ENCODE results near the gene IZUMO1R. TPM values are rescaled to one million over a fixed set of nuclear protein-coding genes. Genes with fewer than 3 reads are reported as not detected.

Gene IZUMO1R
- total RNA-seq, 1 experiment from 2014 or later: not detected

GRCh38 chr11:94315664-94316063 lies 11.3 kb downstream of the IZUMO1R start:
- no peak overlapping the region for H3K4me3 ChIP-seq
- H2AFZ ChIP-seq: no peak overlapping the region
- H3K9me2 ChIP-seq (ENCODE audit: insufficient read depth): no peaks in the 10 kb centered on the region
- no peaks in the 10 kb centered on the region for H3F3A ChIP-seq (ENCODE audit: insufficient read depth, low read depth)
- H3K4me2 ChIP-seq: no peak overlapping the region
- ChIA-PET CTCF (no interaction called here), POLR2A (ENCODE audit: unreplicated experiment) (no interaction called here)
- no TSS peak for BruUV-seq (replicated peaks)
- no peaks in the 10 kb centered on the region; the same call in 1 of the 2 replicates for H3K9me3 ChIP-seq (ENCODE audit: insufficient read depth, low read depth)
- no peak for DNase-seq
- H3K27ac ChIP-seq: no peak overlapping the region
- intact Hi-C loops (cut with micrococcal nuclease; ENCODE audit: unreplicated experiment): no loop called here
- peaks cover 26% of the 10 kb centered on the region for H3K27me3 ChIP-seq (ENCODE audit: insufficient read depth, low read depth)
- TF ChIP-seq EZH2 (IDR thresholded peaks at IDR 0.05; ENCODE audit: low read depth) (no peak), CTCF (conservative IDR thresholded peaks at IDR 0.05) (no peak)
- H3K36me3 ChIP-seq (ENCODE audit: low read depth): no peaks in the 10 kb centered on the region
- no peaks in the 10 kb centered on the region for H3K79me2 ChIP-seq (ENCODE audit: low read depth)
- no peaks in the 10 kb centered on the region for H3K4me1 ChIP-seq (replicated peaks; ENCODE audit: insufficient read depth)
- H4K20me1 ChIP-seq (ENCODE audit: insufficient read depth): no peaks in the 10 kb centered on the region

GRCh38 chr11:94322501-94322900 lies 18.1 kb downstream of the IZUMO1R start:
- H3K4me3 ChIP-seq: no peak overlapping the region
- no peaks in the 10 kb centered on the region for H3K9me3 ChIP-seq (ENCODE audit: insufficient read depth, low read depth)
- no TSS peak for BruUV-seq (replicated peaks)
- H3F3A ChIP-seq (ENCODE audit: insufficient read depth, low read depth): no peaks in the 10 kb centered on the region
- H3K36me3 ChIP-seq (ENCODE audit: low read depth): no peaks in the 10 kb centered on the region
- H3K27ac ChIP-seq: no peak overlapping the region
- no peaks in the 10 kb centered on the region for H3K4me1 ChIP-seq (replicated peaks; ENCODE audit: insufficient read depth)
- H3K79me2 ChIP-seq (ENCODE audit: low read depth): no peaks in the 10 kb centered on the region
- peak in 1 of 2 experiments; percentile 29 for DNase-seq
- intact Hi-C loops (cut with micrococcal nuclease; ENCODE audit: unreplicated experiment): loop anchor here (10.0 kb wide), 1 partner anchor 172 kb away; the partner anchor contains the start of genes ANKRD49 and MRE11
- H3K9me2 ChIP-seq (ENCODE audit: insufficient read depth): no peaks in the 10 kb centered on the region
- CTCF ChIA-PET: no interaction called here
- no peak overlapping the region for H2AFZ ChIP-seq
- H3K27me3 ChIP-seq (ENCODE audit: insufficient read depth, low read depth): no peaks in the 10 kb centered on the region
- TF ChIP-seq EZH2 (IDR thresholded peaks at IDR 0.05; ENCODE audit: low read depth): no peak
- no peak overlapping the region for H3K4me2 ChIP-seq
- no peaks in the 10 kb centered on the region for H4K20me1 ChIP-seq (ENCODE audit: insufficient read depth)
- POLR2A ChIA-PET (ENCODE audit: unreplicated experiment): no interaction called here

- H4K20me1 ChIP-seq (ENCODE audit: insufficient read depth): no peaks in the 10 kb centered on the region
- POLR2A ChIA-PET (ENCODE audit: unreplicated experiment): no interaction called here
- TF ChIP-seq CTCF (conservative IDR thresholded peaks at IDR 0.05) (peak; percentile 71), EZH2 (IDR thresholded peaks at IDR 0.05; ENCODE audit: low read depth) (no peak)
- H3K27me3 ChIP-seq (ENCODE audit: insufficient read depth, low read depth): no peaks in the 10 kb centered on the region
- no peaks in the 10 kb centered on the region for H3K9me3 ChIP-seq (ENCODE audit: insufficient read depth, low read depth)
- H3K36me3 ChIP-seq (ENCODE audit: low read depth): no peaks in the 10 kb centered on the region
- H3K79me2 ChIP-seq (ENCODE audit: low read depth): no peaks in the 10 kb centered on the region
- H3K4me2 ChIP-seq: no peak overlapping the region
- peak in 1 of 2 experiments; percentile 41 for DNase-seq
- H2AFZ ChIP-seq: no peak overlapping the region
- intact Hi-C loops (cut with micrococcal nuclease; ENCODE audit: unreplicated experiment): loop anchor here (10.0 kb wide), 1 partner anchor 169 kb away; the partner anchor contains the start of genes ANKRD49 and MRE11
- no peaks in the 10 kb centered on the region for H3F3A ChIP-seq (ENCODE audit: insufficient read depth, low read depth)
- H3K9me2 ChIP-seq (ENCODE audit: insufficient read depth): no peaks in the 10 kb centered on the region
- H3K4me3 ChIP-seq: no peak overlapping the region
- H3K27ac ChIP-seq: no peak overlapping the region
- CTCF ChIA-PET: no interaction called here
- no TSS peak for BruUV-seq (replicated peaks)
- H3K4me1 ChIP-seq (replicated peaks; ENCODE audit: insufficient read depth): 0 out of 2 replicates have a peak, but pooled peaks cover 6% of the 10 kb centered on the region
Measured at GRCh38 chr11:94325681-94326080, 21.3 kb downstream of the IZUMO1R start.

- Histone ChIP-seq H3K27ac (no peak overlapping the region), H3K9me3 (ENCODE audit: insufficient read depth, low read depth) (no peaks in the 10 kb centered on the region), H3K27me3 (ENCODE audit: insufficient read depth, low read depth) (no peaks in the 10 kb centered on the region), H3K4me2 (no peak overlapping the region), H3F3A (ENCODE audit: insufficient read depth, low read depth) (no peaks in the 10 kb centered on the region), H3K79me2 (ENCODE audit: low read depth) (no peaks in the 10 kb centered on the region), H3K4me3 (no peak overlapping the region), H2AFZ (no peak overlapping the region), H3K9me2 (ENCODE audit: insufficient read depth) (no peaks in the 10 kb centered on the region), H3K36me3 (ENCODE audit: low read depth) (no peaks in the 10 kb centered on the region), H3K4me1 (replicated peaks; ENCODE audit: insufficient read depth) (peaks cover 14% of the 10 kb centered on the region), H4K20me1 (ENCODE audit: insufficient read depth) (no peaks in the 10 kb centered on the region)
- DNase-seq: peak in 1 of 2 experiments; percentile 6
- CTCF ChIA-PET: no interaction called here
- intact Hi-C loops (cut with micrococcal nuclease; ENCODE audit: unreplicated experiment): loop anchor here (10.0 kb wide), 1 partner anchor 168 kb away; the partner anchor contains the start of genes ANKRD49 and MRE11
- no TSS peak for BruUV-seq (replicated peaks)
- TF ChIP-seq CTCF (conservative IDR thresholded peaks at IDR 0.05) (no peak), EZH2 (IDR thresholded peaks at IDR 0.05; ENCODE audit: low read depth) (no peak)
- POLR2A ChIA-PET (ENCODE audit: unreplicated experiment): no interaction called here
Measured at GRCh38 chr11:94326947-94327346, 22.6 kb downstream of the IZUMO1R start.
